ENCODE measurements around the gene CACNA2D1. TPM values are rescaled to one million over a fixed set of nuclear protein-coding genes. Genes with fewer than 3 reads are reported as not detected.
"Not testable (repeated sequence)": the region's sequence is repeated elsewhere in the genome, so short reads cannot be mapped to it uniquely, and the experiment has no call there.

The CACNA2D1 gene
- total RNA-seq, 1 donor from 2014 or later: 20.7 TPM

GRCh38 chr7:82438521-82438920 lies 5.1 kb downstream of the CACNA2D1 start:
- peaks cover 3% of the 10 kb centered on the region for H3K27me3 Mint-ChIP-seq (ENCODE audit: unreplicated experiment)
- no peak for TF ChIP-seq CTCF (IDR thresholded peaks at IDR 0.05; ENCODE audit: unreplicated experiment)

GRCh38 chr7:82435769-82436168 lies 7.8 kb downstream of the CACNA2D1 start:
- no peak for DNase-seq (ENCODE audit: low spot score)
- Mint-ChIP-seq H3K4me3 (ENCODE audit: unreplicated experiment) (no peak overlapping the region), H3K27ac (ENCODE audit: unreplicated experiment) (no peak overlapping the region), H3K4me1 (ENCODE audit: unreplicated experiment) (peaks cover 4% of the 10 kb centered on the region), H3K9me3 (ENCODE audit: unreplicated experiment) (no peaks in the 10 kb centered on the region), H3K27me3 (ENCODE audit: unreplicated experiment) (no peaks in the 10 kb centered on the region), H3K36me3 (ENCODE audit: low read depth, unreplicated experiment) (no peaks in the 10 kb centered on the region)
- no peak for TF ChIP-seq CTCF (IDR thresholded peaks at IDR 0.05; ENCODE audit: unreplicated experiment)

More at GRCh38 chr7:82438521-82438920, 5.1 kb downstream of the CACNA2D1 start:
- Mint-ChIP-seq H3K27ac (ENCODE audit: unreplicated experiment) (no peak overlapping the region), H3K4me1 (ENCODE audit: unreplicated experiment) (peaks cover 4% of the 10 kb centered on the region), H3K4me3 (ENCODE audit: unreplicated experiment) (no peak overlapping the region), H3K9me3 (ENCODE audit: unreplicated experiment) (no peaks in the 10 kb centered on the region), H3K36me3 (ENCODE audit: low read depth, unreplicated experiment) (no peaks in the 10 kb centered on the region)
- no peak for DNase-seq (ENCODE audit: low spot score)

GRCh38 chr7:82434275-82435022 lies 9.1 kb downstream of the CACNA2D1 start:
- no peak overlapping the region for H3K4me3 Mint-ChIP-seq (ENCODE audit: unreplicated experiment)

GRCh38 chr7:82433507-82433906 lies 10.1 kb downstream of the CACNA2D1 start:
- no peak for TF ChIP-seq CTCF (IDR thresholded peaks at IDR 0.05; ENCODE audit: unreplicated experiment)
- H3K9me3 Mint-ChIP-seq (ENCODE audit: unreplicated experiment): no peaks in the 10 kb centered on the region
- DNase-seq (ENCODE audit: low spot score): no peak
- H3K36me3 Mint-ChIP-seq (ENCODE audit: low read depth, unreplicated experiment): no peaks in the 10 kb centered on the region
- H3K4me1 Mint-ChIP-seq (ENCODE audit: unreplicated experiment): peaks cover 4% of the 10 kb centered on the region
- no peaks in the 10 kb centered on the region for H3K27me3 Mint-ChIP-seq (ENCODE audit: unreplicated experiment)
- H3K27ac Mint-ChIP-seq (ENCODE audit: unreplicated experiment): no peak overlapping the region
- H3K4me3 Mint-ChIP-seq (ENCODE audit: unreplicated experiment): no peak overlapping the region

More at GRCh38 chr7:82434275-82435022, 9.1 kb downstream of the CACNA2D1 start:
- Mint-ChIP-seq H3K27ac (ENCODE audit: unreplicated experiment) (no peak overlapping the region), H3K9me3 (ENCODE audit: unreplicated experiment) (no peaks in the 10 kb centered on the region), H3K36me3 (ENCODE audit: low read depth, unreplicated experiment) (no peaks in the 10 kb centered on the region), H3K4me1 (ENCODE audit: unreplicated experiment) (peaks cover 4% of the 10 kb centered on the region), H3K27me3 (ENCODE audit: unreplicated experiment) (no peaks in the 10 kb centered on the region)
- TF ChIP-seq CTCF (IDR thresholded peaks at IDR 0.05; ENCODE audit: unreplicated experiment): no peak
- no peak for DNase-seq (ENCODE audit: low spot score)

GRCh38 chr7:82432743-82433142 lies 10.8 kb downstream of the CACNA2D1 start:
- not testable (repeated sequence) for DNase-seq (ENCODE audit: low spot score); H3K9me3 Mint-ChIP-seq (ENCODE audit: unreplicated experiment); H3K4me1 Mint-ChIP-seq (ENCODE audit: unreplicated experiment); H3K27ac Mint-ChIP-seq (ENCODE audit: unreplicated experiment); H3K4me3 Mint-ChIP-seq (ENCODE audit: unreplicated experiment); H3K36me3 Mint-ChIP-seq (ENCODE audit: low read depth, unreplicated experiment); H3K27me3 Mint-ChIP-seq (ENCODE audit: unreplicated experiment)

Data from endothelial cell (in vitro differentiated cells).